Stimulated activated CD4-positive, alpha-beta T cell treated with anti-CD3 and anti-CD28 coated beads, Interleukin-2, amount 100 ng/mL, for 24 hours (primary cell): Measurements from ENCODE around the gene CHST15.

ENCODE experiments used
- DNase-seq, 2 donors: peaks; one replicate each; pipeline ENCODE4 v3.0.0-alpha.2; 2020

The CHST15 gene

GRCh38 chr10:124079864-124080263 lies 13.5 kb downstream of the CHST15 start:
- DNase-seq = no peak

- no peak for DNase-seq
Observed at GRCh38 chr10:124078714-124079113, 14.7 kb downstream of the CHST15 start.

- no peak for DNase-seq
Observed at GRCh38 chr10:124078028-124078427, 15.4 kb downstream of the CHST15 start.

- DNase-seq = no peak
Observed at GRCh38 chr10:124077208-124077993, 16.0 kb downstream of the CHST15 start.

- DNase-seq = no peak
Observed at GRCh38 chr10:124076148-124076733, 17.2 kb downstream of the CHST15 start.

GRCh38 chr10:124075231-124075955 lies 18.0 kb downstream of the CHST15 start:
- DNase-seq = no peak

GRCh38 chr10:124074501-124075109 lies 18.8 kb downstream of the CHST15 start:
- DNase-seq = no peak

- DNase-seq = no peak
Observed at GRCh38 chr10:124073978-124074377, 19.4 kb downstream of the CHST15 start.

GRCh38 chr10:124072541-124072940 lies 20.9 kb downstream of the CHST15 start:
- DNase-seq = no peak

GRCh38 chr10:124072106-124072505 lies 21.3 kb downstream of the CHST15 start:
- no peak for DNase-seq

GRCh38 chr10:124071141-124071540 lies 22.3 kb downstream of the CHST15 start:
- DNase-seq = no peak

- no peak for DNase-seq
Observed at GRCh38 chr10:124070666-124071065, 22.7 kb downstream of the CHST15 start.

- no peak for DNase-seq
Observed at GRCh38 chr10:124069341-124070264, 23.8 kb downstream of the CHST15 start.

- DNase-seq = no peak
Observed at GRCh38 chr10:124068929-124069328, 24.5 kb downstream of the CHST15 start.

- no peak for DNase-seq
Observed at GRCh38 chr10:124067825-124068400, 25.5 kb downstream of the CHST15 start.

GRCh38 chr10:124066781-124067714 lies 26.4 kb downstream of the CHST15 start:
- DNase-seq = no peak

GRCh38 chr10:124066126-124066700 lies 27.2 kb downstream of the CHST15 start:
- DNase-seq = no peak

GRCh38 chr10:124065382-124066125 lies 27.8 kb downstream of the CHST15 start:
- no peak for DNase-seq

GRCh38 chr10:124064676-124065075 lies 28.7 kb downstream of the CHST15 start:
- no peak for DNase-seq
